GM19023 (cell line): ENCODE results near the gene RBL1.
A peak's percentile ranks its signal among the peaks of the same experiment; 100 is the strongest.
"Not testable (repeated sequence)": the region's sequence is repeated elsewhere in the genome, so short reads cannot be mapped to it uniquely, and the experiment has no call there.

Experiments used
- ATAC-seq: cut with Tn5 transposase; IDR thresholded peaks from one replicate; pipeline ENCODE4 v1.9.1; 2021; ENCODE audit warnings: mild to moderate bottlenecking, moderate library complexity; ENCODE audit not compliant: unreplicated experiment

RBL1 gene, protein sequence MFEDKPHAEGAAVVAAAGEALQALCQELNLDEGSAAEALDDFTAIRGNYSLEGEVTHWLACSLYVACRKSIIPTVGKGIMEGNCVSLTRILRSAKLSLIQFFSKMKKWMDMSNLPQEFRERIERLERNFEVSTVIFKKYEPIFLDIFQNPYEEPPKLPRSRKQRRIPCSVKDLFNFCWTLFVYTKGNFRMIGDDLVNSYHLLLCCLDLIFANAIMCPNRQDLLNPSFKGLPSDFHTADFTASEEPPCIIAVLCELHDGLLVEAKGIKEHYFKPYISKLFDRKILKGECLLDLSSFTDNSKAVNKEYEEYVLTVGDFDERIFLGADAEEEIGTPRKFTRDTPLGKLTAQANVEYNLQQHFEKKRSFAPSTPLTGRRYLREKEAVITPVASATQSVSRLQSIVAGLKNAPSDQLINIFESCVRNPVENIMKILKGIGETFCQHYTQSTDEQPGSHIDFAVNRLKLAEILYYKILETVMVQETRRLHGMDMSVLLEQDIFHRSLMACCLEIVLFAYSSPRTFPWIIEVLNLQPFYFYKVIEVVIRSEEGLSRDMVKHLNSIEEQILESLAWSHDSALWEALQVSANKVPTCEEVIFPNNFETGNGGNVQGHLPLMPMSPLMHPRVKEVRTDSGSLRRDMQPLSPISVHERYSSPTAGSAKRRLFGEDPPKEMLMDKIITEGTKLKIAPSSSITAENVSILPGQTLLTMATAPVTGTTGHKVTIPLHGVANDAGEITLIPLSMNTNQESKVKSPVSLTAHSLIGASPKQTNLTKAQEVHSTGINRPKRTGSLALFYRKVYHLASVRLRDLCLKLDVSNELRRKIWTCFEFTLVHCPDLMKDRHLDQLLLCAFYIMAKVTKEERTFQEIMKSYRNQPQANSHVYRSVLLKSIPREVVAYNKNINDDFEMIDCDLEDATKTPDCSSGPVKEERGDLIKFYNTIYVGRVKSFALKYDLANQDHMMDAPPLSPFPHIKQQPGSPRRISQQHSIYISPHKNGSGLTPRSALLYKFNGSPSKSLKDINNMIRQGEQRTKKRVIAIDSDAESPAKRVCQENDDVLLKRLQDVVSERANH

GRCh38 chr20:37095599-37096414 is at the start of gene RBL1:
Gene RBL1, minus strand, starts transcription at chr20:37095997. Its CDS starts 69 bp downstream, at chr20:37095928.
- peak; percentile 74 for ATAC-seq

DNA sequence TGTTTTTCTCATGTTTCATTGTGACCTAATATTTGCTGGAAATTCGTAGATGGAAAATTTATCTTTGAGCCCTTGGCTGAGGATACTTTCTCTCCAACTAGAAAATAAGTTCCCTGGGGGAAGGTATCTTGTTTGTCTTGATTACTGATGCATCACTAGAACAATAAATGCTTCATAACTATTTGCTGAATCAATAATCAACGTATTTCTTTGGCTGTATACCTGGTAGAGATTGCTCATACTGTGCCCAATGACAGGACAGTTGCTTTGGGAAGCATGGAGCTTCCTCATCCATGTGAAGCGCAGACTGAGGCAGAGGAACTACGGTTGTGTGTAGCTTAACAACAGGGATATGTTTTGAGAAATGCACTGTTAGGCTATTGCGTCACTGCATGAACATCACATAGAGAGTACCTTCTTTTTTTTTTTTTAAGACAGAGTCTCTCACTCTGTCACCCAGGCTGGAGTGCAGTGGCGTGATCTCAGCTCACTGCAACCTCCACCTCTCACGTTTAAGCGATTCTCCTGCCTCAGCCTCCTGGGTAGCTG is 49.1 kb upstream of the RBL1 start:
- ATAC-seq = no peak

DNA sequence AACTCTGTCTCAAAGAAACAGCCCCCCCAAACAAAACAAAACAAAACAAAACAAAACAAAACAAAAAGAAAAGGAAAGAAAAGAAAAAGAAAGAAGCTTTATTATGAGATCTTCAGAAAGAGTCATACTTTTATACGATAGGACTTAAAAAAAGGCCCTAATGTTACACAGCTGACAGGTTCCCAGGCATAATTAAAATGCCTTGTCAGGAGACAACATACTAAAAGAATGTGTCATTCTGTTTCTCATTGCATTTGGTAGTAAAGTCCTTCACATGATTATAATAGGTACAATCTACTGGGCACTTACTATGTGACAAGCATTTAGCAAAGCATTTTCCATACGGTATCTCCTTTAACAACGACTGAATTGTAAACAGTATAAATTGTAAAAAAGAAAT is 46.9 kb upstream of the RBL1 start:
- ATAC-seq = no peak

DNA sequence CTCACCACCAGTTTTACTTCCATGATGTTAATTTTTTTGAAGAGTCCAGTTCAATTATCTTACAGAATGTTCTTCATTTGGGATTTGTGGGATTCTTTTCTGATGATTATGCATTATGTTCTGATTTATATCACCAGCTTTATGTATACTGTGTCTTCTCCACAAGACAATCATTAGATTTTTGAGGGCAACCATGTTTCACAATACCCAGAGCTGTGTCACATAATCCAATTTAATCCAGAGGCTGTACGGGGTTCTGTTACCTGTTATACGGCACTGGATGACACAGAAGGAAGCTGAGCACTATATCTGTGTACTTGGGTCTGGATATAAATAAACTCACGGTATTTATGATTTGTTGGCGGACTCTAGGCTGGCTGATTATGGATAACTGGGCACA is 41.8 kb upstream of the RBL1 start:
- no peak for ATAC-seq

GRCh38 chr20:37133952-37134351 is 38.2 kb upstream of the RBL1 start:
- ATAC-seq = no peak

- no peak for ATAC-seq
Observed at GRCh38 chr20:37131486-37131885, 35.7 kb upstream of the RBL1 start.

DNA sequence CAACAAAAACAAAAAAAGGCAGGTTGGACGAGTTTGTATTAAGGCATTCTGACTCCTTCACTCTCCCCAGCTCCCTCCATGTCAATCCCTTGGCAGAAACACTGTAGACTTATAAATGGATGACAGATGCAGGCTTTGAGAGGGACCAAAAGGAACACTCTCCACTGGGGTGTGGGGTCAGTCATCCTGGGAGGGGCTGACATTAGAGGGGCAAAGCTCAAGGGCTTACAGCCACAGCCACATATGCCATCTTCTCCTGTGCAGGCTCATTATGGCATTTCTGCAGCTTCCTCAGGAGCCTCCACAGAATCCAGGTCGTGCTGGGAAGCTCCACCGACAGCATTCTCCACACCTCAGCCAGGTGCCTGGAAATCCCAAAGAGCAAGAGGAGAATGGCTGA is 33.0 kb upstream of the RBL1 start:
- ATAC-seq = no peak

DNA sequence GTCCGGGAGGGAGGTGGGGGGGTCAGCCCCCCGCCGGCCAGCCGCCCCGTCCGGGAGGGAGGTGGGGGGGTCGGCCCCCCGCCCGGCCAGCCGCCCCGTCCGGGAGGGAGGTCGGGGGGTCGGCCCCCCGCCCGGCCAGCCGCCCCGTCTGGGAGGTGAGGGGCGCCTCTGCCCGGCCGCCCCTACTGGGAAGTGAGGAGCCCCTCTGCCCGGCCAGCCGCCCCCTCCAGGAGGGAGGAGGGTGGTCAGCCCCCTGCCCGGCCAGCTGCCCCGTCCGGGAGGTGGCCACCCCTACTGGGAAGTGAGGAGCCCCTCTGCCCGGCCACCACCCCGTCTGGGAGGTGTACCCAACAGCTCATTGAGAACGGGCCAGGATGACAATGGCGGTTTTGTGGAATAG is 30.5 kb upstream of the RBL1 start:
- ATAC-seq = not testable (repeated sequence)

DNA sequence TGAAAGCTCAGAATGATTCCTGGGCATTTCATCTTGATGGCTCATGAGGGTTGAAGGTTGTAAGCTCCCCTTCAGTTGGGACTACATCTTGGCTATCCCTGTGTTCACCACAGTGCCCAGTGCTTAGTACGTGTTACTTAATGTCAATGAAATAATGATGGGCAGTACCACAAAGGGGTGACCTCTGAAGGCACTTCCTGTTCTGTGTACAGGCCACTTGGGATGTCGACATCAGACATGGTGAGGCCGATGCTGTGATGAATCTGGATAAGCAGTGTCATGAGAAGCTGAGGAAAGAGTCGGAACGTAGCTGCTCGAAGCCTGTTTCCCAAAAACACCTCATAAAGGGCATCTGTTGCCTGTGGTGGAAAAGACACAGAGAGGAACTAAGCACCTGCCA is 27.6 kb upstream of the RBL1 start:
- no peak for ATAC-seq

DNA sequence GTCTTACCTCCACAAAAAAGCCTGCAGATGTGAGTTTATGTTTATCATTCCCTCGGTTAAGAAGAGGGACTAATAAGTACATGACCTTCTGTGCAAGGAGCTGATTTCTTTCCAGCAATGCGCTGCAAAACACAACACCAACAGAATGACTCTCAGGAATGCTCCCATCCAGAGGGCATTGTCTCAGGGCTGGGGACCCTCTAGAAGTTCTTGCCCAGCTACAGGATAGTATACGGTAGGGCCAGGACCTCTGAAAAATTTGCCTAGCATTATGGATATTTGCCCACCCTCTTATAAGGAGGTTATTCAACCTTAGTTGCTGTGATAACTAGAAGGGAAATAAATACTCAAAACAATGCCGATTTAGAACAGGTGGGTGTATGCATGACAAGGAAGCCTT is 24.7 kb upstream of the RBL1 start:
- no peak for ATAC-seq

DNA sequence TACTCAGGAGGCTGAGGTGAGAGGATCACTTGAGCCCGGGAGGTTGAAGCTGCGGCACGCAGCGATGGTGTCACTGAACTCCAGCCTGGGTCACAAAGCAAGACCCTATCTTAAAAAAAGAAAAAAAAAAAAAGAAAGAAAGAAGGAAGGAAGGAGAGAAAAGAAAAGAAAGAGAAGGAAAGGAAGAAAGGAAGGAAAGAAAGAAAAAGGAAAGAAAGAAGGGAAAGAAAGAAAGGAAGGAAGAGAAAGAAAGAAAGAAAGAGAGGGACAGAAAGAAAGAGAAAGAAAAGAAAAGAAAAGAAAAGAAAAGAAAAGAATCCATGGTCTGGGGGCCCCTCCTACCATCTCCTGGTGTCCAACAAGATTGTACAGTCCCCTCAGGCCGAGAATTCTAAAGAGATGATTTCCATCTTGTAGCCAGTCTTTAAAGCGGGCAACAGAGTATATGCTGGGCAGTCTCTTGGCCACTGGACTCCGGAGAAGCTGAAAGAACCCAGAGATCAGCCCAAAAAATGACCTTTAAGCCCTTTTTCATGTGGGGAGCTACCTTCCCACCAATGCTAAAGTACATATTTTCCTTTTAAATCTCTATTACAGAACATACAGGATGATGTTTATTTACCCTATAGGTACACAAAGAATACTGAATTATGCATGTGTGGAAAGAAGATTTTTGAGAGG is 23.7 kb upstream of the RBL1 start:
- no peak for ATAC-seq

- ATAC-seq = no peak
Observed at GRCh38 chr20:37114012-37114411, 18.2 kb upstream of the RBL1 start.

DNA sequence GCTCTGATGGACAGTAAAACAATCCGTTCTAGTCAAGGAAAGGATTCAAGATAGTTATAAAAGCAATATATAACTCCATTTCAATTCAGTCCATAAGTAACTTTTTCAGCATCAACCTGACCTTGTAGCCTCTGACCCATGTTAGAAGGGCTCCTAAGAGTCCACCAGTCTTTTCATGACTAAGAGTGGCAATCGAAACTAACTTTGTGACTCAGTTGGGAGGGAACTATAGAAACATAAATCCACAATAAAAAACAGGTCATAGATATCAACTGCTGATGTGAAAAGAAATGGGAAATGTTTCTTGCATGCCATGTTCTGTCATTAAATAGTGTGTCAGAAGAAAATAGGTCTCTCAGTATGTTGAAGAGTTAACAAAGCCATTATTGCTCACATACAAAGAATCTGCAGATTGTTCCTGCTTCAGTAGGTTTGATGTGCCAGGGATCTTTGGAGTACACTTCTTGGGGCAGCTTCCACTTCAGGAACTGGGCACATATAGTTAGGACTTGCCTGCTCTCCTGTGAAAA is 16.2 kb upstream of the RBL1 start:
- ATAC-seq = no peak

GRCh38 chr20:37108676-37109075 is 12.9 kb upstream of the RBL1 start:
- no peak for ATAC-seq

DNA sequence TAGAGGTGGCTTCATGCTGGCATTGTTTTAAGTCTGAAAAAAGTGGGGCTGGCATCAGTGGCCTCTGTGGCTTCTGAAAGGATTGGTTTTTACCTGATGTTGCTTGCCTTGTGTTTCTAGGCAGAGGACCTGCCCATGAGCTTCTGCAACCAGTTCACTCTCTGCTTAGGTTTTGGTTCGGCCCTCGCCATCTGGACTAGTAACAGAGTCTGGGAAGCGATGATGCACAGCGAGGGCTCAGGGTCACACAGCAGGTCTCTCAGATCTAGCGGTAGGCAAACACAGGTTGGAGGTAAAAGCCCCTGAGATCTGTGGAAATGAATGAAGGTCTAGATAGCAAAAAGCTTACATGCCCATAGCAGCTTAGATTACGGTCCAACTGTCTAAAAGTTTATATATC is 6.8 kb upstream of the RBL1 start:
- no peak for ATAC-seq

DNA sequence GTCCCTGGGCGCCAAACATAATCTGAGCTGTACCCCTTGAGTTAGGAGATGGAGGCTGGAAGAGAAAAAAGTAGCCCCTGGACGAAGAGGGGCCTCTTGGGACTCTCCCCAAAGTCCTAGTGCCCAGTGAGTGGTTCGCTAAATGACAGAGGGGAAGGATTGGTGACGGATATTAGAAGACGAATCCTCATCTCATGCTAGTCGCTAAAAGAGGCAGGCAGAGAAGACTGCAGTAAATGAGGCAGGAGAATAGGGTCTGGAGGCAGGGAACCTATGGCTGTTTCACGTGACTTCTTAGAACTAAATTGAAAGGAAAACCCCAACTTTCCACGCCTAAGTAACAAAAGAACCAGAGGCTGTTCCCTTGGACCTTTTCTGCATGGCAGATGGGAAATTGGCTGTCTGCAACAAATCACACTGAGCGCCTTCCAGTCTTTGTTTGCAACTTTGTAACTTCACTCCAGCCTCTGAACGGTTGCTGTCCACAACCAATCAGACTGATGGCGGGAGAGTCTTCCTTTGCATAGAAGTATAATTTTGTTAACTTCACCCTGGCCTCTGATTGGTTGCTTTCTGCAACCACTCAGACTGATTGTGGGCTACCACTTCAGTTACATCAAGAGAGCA is 731 bp upstream of the RBL1 start:
- peak; percentile 12 for ATAC-seq

- peak; percentile 4 for ATAC-seq
Observed at GRCh38 chr20:37095108-37095598, 644 bp downstream of the RBL1 start.

- no peak for ATAC-seq
Observed at GRCh38 chr20:37090407-37090806, 5.4 kb downstream of the RBL1 start.

DNA sequence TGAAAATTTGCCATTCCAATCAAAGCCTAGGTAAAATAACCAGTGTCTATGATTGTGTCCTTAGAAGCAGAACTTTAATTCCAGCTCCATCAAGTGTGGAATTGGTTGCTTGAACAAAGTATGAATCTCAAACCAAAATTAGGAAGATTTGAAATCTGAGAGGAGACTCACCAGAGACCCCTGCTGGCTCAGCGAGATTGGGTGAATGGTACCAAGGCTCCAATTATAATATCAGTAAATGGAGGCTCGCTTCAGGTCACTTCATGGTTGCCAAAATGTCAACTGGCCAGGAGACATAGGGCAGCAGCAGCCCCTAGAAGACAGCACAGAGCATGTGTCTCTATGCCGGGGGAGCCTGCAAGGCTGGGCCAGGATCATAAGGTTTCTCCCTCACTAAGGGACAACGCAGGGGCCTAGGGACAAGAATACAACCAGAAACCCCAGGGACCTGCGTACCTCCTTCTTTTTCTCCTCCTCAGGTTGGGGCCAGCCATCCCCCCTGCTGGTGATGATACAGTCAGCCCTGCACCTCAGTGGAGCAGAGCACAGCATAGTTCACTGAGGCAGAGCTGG is 14.0 kb downstream of the RBL1 start:
- no peak for ATAC-seq
